Endothelial cell of umbilical vein (primary cell): ENCODE results near the gene DOCK4. TPM values are rescaled to one million over a fixed set of nuclear protein-coding genes. Genes with fewer than 3 reads are reported as not detected.

Experiments
- BruUV-seq: library from RNA; stranded (reverse); fragments of 400-500 nt; replicated peaks from 2 replicates; lab custom pipeline; 2021; lab: Mats Ljungman, UMichigan
- CTCF ChIA-PET: fragments of 300-600, 350-600 bp; sonication (Branson Sonifier 250); formaldehyde crosslinking; loops from one replicate; lab custom pipeline; 2021; ENCODE audit warnings: antibody characterized with exemption, inconsistent platforms; lab: Charles Lee
- POLR2A ChIA-PET: fragments of 300-600, 350-600 bp; sonication (Branson Sonifier 250); formaldehyde crosslinking; loops from one replicate; lab custom pipeline; 2021; ENCODE audit warnings: antibody characterized with exemption, inconsistent platforms; lab: Charles Lee
- DNase-seq: peaks from one replicate; pipeline ENCODE4 v3.0.0-alpha.2; 2011; ENCODE audit warnings: low read depth, low spot score
- FAIRE-seq: peaks from 2 replicates; lab custom pipeline; 2011; peaks lifted over from hg19 to GRCh38; lab: Jason Lieb, UNC
- H2AFZ ChIP-seq: 2 replicates; pipeline ENCODE4 v1.6.0; 2012; ENCODE audit warnings: low read depth, low read length, control low read depth, inconsistent platforms
- H3K27ac ChIP-seq: 2 replicates; pipeline ENCODE4 v1.5.1; 2011; ENCODE audit warnings: low read depth, mild to moderate bottlenecking, control low read depth, low read length, moderate library complexity; ENCODE audit not compliant: insufficient read depth
- H3K27me3 ChIP-seq, 2 experiments: 2 replicates each; pipeline versions ENCODE4 v1.6.0 to v1.6.1; 2011; ENCODE audit warnings: low read length in 2 of 2, mixed read lengths in 1 of 2; ENCODE audit not compliant: control insufficient read depth in 2 of 2, insufficient read depth in 2 of 2
- H3K36me3 ChIP-seq, 2 experiments: 2 replicates in 1 of 2; 3 replicates in 1 of 2; pipeline ENCODE4 v1.5.1; 2011; ENCODE audit warnings: low read length in 2 of 2, mild to moderate bottlenecking in 1 of 2, moderate library complexity in 1 of 2; ENCODE audit not compliant: control insufficient read depth in 2 of 2, insufficient read depth in 2 of 2; ENCODE audit errors: extremely low read depth in 1 of 2
- H3K4me1 ChIP-seq: 3 replicates; pipeline ENCODE4 v1.5.1; 2011; ENCODE audit warnings: mild to moderate bottlenecking, low read length; ENCODE audit not compliant: control insufficient read depth, insufficient read depth; ENCODE audit errors: extremely low read depth
- H3K4me2 ChIP-seq: 2 replicates; pipeline ENCODE4 v1.6.1; 2011; ENCODE audit warnings: low read length, control low read depth, mixed read lengths; ENCODE audit not compliant: insufficient read depth
- H3K4me3 ChIP-seq, 3 experiments: fragments of 200-600 bp in 1 of 3; sonication (generic), shearing (Covaris generic) in 1 of 3; replicated peaks in 1 of 3; 2 replicates each; pipeline ENCODE4 v1.5.1; 2011 to 2016; ENCODE audit warnings: control low read depth in 3 of 3, low read length in 3 of 3, mild to moderate bottlenecking in 2 of 3, inconsistent platforms in 1 of 3, low read depth in 1 of 3, moderate library complexity in 1 of 3; ENCODE audit not compliant: insufficient read depth in 1 of 3
- H3K79me2 ChIP-seq: 2 replicates; pipeline ENCODE4 v1.6.0; 2012; ENCODE audit warnings: low read length, inconsistent platforms; ENCODE audit not compliant: control insufficient read depth, insufficient read depth
- H3K9ac ChIP-seq: replicated peaks from 2 replicates; pipeline ENCODE3; 2011; ENCODE audit warnings: low read length, control low read depth; ENCODE audit not compliant: insufficient read depth; ENCODE audit errors: extremely low read depth
- H3K9me1 ChIP-seq: replicated peaks from 3 replicates; pipeline ENCODE4 v1.6.0; 2011; ENCODE audit warnings: mild to moderate bottlenecking, low read length; ENCODE audit not compliant: control insufficient read depth, insufficient read depth; ENCODE audit errors: extremely low read depth
- H3K9me3 ChIP-seq: replicated peaks from 2 replicates; pipeline ENCODE4 v1.5.1; 2012; ENCODE audit warnings: low read length, inconsistent platforms; ENCODE audit not compliant: control insufficient read depth, insufficient read depth
- H4K20me1 ChIP-seq: replicated peaks from 2 replicates; pipeline ENCODE3; 2011; ENCODE audit warnings: mild to moderate bottlenecking, low read length; ENCODE audit not compliant: control insufficient read depth, insufficient read depth; ENCODE audit errors: extremely low read depth
- CTCF ChIP-seq, 2 donors: IDR thresholded peaks; 1 replicate in 1 of 2; 2 replicates in 1 of 2; pipeline ENCODE4 v1.5.1; 2011; ENCODE audit warnings: low read length in 2 of 2, mild to moderate bottlenecking in 2 of 2, moderate library complexity in 2 of 2, control low read depth in 1 of 2, inconsistent platforms in 1 of 2, low read depth in 1 of 2; ENCODE audit not compliant: insufficient read depth in 1 of 2; ENCODE audit errors: extremely low read depth in 1 of 2
- EZH2 ChIP-seq: IDR thresholded peaks from 2 replicates; pipeline ENCODE4 v1.6.1; 2012; ENCODE audit warnings: borderline replicate concordance, low read depth, mild to moderate bottlenecking, moderate library complexity, low read length, inconsistent platforms; ENCODE audit not compliant: severe bottlenecking
- FOS ChIP-seq: IDR thresholded peaks from 2 replicates; pipeline ENCODE4 v1.6.1; 2011; ENCODE audit warnings: mild to moderate bottlenecking, low read length, moderate library complexity, borderline replicate concordance; ENCODE audit not compliant: insufficient read depth
- GATA2 ChIP-seq: IDR thresholded peaks from 2 replicates; pipeline ENCODE4 v1.7.0; 2011; ENCODE audit warnings: low read depth, mild to moderate bottlenecking, moderate library complexity, mixed read lengths, low read length; ENCODE audit not compliant: insufficient read length, insufficient read depth
- JUN ChIP-seq: IDR thresholded peaks from 2 replicates; pipeline ENCODE4 v1.6.1; 2011; ENCODE audit warnings: borderline replicate concordance, low read depth; ENCODE audit not compliant: insufficient read length, insufficient read depth
- MAX ChIP-seq: IDR thresholded peaks from 2 replicates; pipeline ENCODE4 v1.6.1; 2011; ENCODE audit not compliant: insufficient read depth, insufficient read length
- MYC ChIP-seq: IDR thresholded peaks from one replicate; pipeline ENCODE4 v1.6.1; 2011; ENCODE audit warnings: mild to moderate bottlenecking, low read depth, low read length
- POLR2A ChIP-seq: IDR thresholded peaks from 2 replicates; pipeline ENCODE4 v1.6.1; 2012; ENCODE audit warnings: low read depth, mild to moderate bottlenecking, control low read depth, low read length
- POLR2AphosphoS5 ChIP-seq: IDR thresholded peaks from 2 replicates; pipeline ENCODE4 v1.6.1; 2012; ENCODE audit warnings: low read depth, mild to moderate bottlenecking, control low read depth, low read length, moderate library complexity; ENCODE audit not compliant: insufficient read depth
- dilution Hi-C: fragments of 300-500 bp; cut with MboI; formaldehyde crosslinking; loops from one replicate; pipeline ENCODE4 v1.15.0; 2019; ENCODE audit warnings: low sequenced_read_pairs; ENCODE audit not compliant: extremely low pct_ligation_motif_present
- intact Hi-C: fragments of 100-400 bp; cut with micrococcal nuclease; formaldehyde crosslinking; loops from one replicate; pipeline ENCODE4 v1.10.0; 2022
- polyA plus RNA-seq, 4 experiments: library from polyadenylated mRNA; depleted of rRNA in 3 of 4; stranded (reverse) in 3 of 4; unstranded in 1 of 4; fragments of >200 nt; gene quantifications; 2 replicates each; pipeline versions ENCODE4 v1.2.1 to v1.2.3, GENCODE V29; 2011 to 2012; ENCODE audit warnings: missing spikeins in 1 of 4
- total RNA-seq: library from RNA; stranded (reverse); gene quantifications from 2 replicates; pipeline ENCODE4 v1.2.3, GENCODE V29; 2021

Gene DOCK4
- total and polyA plus RNA-seq, 2 donors (not counting 3 experiments of a cell fraction or from before 2014, with no cell fraction given): 47.4 to 164 TPM

- TF ChIP-seq POLR2AphosphoS5 (no peak), FOS (peak; percentile 27), EZH2 (no peak), JUN (peak; percentile 26)
- Histone ChIP-seq H3K4me1 (peaks cover 49% of the 10 kb centered on the region), H3K36me3 (peaks cover 2 to 5% of the 10 kb centered on the region in 2 experiments), H2AFZ (no peak overlapping the region), H3K27me3 (no peaks in the 10 kb centered on the region), H3K4me3 (no peak overlapping the region), H3K79me2 (no peaks in the 10 kb centered on the region), H3K27ac (peak overlapping the region; percentile 9), H4K20me1 (no peaks in the 10 kb centered on the region), H3K9me1 (no peaks in the 10 kb centered on the region), H3K9ac (no peak overlapping the region), H3K9me3 (no peaks in the 10 kb centered on the region), H3K4me2 (no peak overlapping the region)
- FAIRE-seq (peak; percentile 72), DNase-seq (peak; percentile 72)
- intact Hi-C loops: loop anchor here (10.0 kb wide), 1 partner anchor 370 kb away; the partner anchor contains the start of genes DOCK4 and ZNF277
- POLR2A ChIA-PET: interaction anchor here (0.5 kb wide), 1 partner anchor 18 kb away, joined by 3 read pairs; no protein-coding TSS in a partner anchor
- BruUV-seq: no TSS peak
- dilution Hi-C loops: no loop called here
- CTCF ChIA-PET: interaction anchor here (0.7 to 4.7 kb wide), 6 partner anchors 11 to 585 kb away, joined by 3 to 23 read pairs (median 4); no protein-coding TSS in a partner anchor
Observed at GRCh38 chr7:111835066-111835465, 371.1 kb downstream of the DOCK4 start.

GRCh38 chr7:111834367-111834766, 371.8 kb downstream of the DOCK4 start:
- Histone ChIP-seq H3K9me3 (no peaks in the 10 kb centered on the region), H3K9ac (no peak overlapping the region), H3K36me3 (peaks cover 2 to 5% of the 10 kb centered on the region in 2 experiments), H4K20me1 (no peaks in the 10 kb centered on the region), H3K4me1 (peaks cover 56% of the 10 kb centered on the region), H2AFZ (no peak overlapping the region), H3K27ac (peak overlapping the region; percentile 73), H3K79me2 (no peaks in the 10 kb centered on the region), H3K4me3 (no peak overlapping the region), H3K4me2 (no peak overlapping the region), H3K27me3 (no peaks in the 10 kb centered on the region), H3K9me1 (no peaks in the 10 kb centered on the region)
- no peak for FAIRE-seq
- no TSS peak for BruUV-seq
- ChIA-PET CTCF (interaction anchor here (0.7 to 4.7 kb wide), 6 partner anchors 11 to 586 kb away, joined by 3 to 23 read pairs (median 4); no protein-coding TSS in a partner anchor), POLR2A (interaction anchor here (0.5 to 1.0 kb wide), 3 partner anchors 19 to 616 kb away, joined by 3 to 5 read pairs (median 3); partner anchors contain the start of gene IFRD1)
- TF ChIP-seq CTCF (IDR thresholded peaks at IDR 0.05; ENCODE audit: extremely low read depth in 1 of 2, insufficient read depth in 1 of 2, low read depth in 1 of 2, low read length in 2 of 2) (no peak), JUN (no peak), POLR2AphosphoS5 (no peak), POLR2A (no peak), EZH2 (no peak), FOS (no peak), GATA2 (no peak), MAX (no peak), MYC (no peak)
- no peak for DNase-seq
- intact Hi-C loops (loop anchor here (10.0 kb wide), 1 partner anchor 370 kb away; the partner anchor contains the start of genes DOCK4 and ZNF277), dilution Hi-C loops (no loop called here)
